ENCODE results near the gene UBE2H. TPM values are rescaled to one million over a fixed set of nuclear protein-coding genes. Genes with fewer than 3 reads are reported as not detected.

The UBE2H gene
- total and polyA plus RNA-seq, 10 of the 15 experiments (the other 5 are each of a cell fraction or from before 2014, with no cell fraction given) = 15.6 to 75.5 (median 32.8) TPM

DNA sequence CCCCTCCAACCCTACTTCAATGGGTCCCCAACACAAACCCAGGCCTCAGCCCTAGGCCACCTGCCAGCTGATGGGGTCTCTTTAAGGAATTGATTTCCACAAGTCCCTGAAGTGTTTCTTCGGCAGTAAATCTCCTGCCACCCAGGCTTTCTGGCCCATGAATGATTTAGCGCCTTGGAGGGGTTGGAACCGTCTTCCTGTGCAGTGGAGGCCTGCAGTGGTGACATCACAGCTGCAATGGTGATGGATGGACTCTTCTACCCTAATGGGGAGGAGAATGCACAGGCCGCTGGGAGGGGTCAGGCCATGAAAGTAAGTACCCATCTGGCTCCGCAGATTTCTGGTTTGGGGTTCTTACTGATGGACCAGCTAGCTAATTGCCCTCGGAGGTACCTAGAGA, 163.8 kb downstream of the UBE2H start:
- no peak for TF ChIP-seq SP1 (IDR thresholded peaks at IDR 0.05; ENCODE audit: low read depth, low read length)
- no peak for TF ChIP-seq CHD4 (IDR thresholded peaks at IDR 0.05)
- TF ChIP-seq, protein P1, sequence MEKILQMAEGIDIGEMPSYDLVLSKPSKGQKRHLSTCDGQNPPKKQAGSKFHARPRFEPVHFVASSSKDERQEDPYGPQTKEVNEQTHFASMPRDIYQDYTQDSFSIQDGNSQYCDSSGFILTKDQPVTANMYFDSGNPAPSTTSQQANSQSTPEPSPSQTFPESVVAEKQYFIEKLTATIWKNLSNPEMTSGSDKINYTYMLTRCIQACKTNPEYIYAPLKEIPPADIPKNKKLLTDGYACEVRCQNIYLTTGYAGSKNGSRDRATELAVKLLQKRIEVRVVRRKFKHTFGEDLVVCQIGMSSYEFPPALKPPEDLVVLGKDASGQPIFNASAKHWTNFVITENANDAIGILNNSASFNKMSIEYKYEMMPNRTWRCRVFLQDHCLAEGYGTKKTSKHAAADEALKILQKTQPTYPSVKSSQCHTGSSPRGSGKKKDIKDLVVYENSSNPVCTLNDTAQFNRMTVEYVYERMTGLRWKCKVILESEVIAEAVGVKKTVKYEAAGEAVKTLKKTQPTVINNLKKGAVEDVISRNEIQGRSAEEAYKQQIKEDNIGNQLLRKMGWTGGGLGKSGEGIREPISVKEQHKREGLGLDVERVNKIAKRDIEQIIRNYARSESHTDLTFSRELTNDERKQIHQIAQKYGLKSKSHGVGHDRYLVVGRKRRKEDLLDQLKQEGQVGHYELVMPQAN (conservative IDR thresholded peaks at IDR 0.05) = no peak
- no peak for TF ChIP-seq NFIC (IDR thresholded peaks at IDR 0.05; ENCODE audit: low read depth, low read length)
- no peak for TF ChIP-seq ESRRA (IDR thresholded peaks at IDR 0.05; ENCODE audit: low read length)
- no peak for TF ChIP-seq IRF4 (IDR thresholded peaks at IDR 0.05; ENCODE audit: low read depth, low read length)
- TF ChIP-seq JUND (IDR thresholded peaks at IDR 0.05; ENCODE audit: low read depth, low read length) = no peak
- no peak for TF ChIP-seq MTA3 (IDR thresholded peaks at IDR 0.05; ENCODE audit: borderline replicate concordance, low read length)
- no peak for TF ChIP-seq BACH1 (IDR thresholded peaks at IDR 0.05; ENCODE audit: borderline replicate concordance)
- TF ChIP-seq POU2F2 (IDR thresholded peaks at IDR 0.05; ENCODE audit: borderline replicate concordance, low read depth, low read length) = no peak
- no peak for TF ChIP-seq CBX5 (IDR thresholded peaks at IDR 0.05; ENCODE audit: low read depth)
- TF ChIP-seq CHD1 (IDR thresholded peaks at IDR 0.05; ENCODE audit: low read depth, low read length) = no peak
- no peak for TF ChIP-seq HDGF (IDR thresholded peaks at IDR 0.05)
- no peak for TF ChIP-seq EED (IDR thresholded peaks at IDR 0.05; ENCODE audit: low read depth)
- ChIA-PET RAD21 (ENCODE audit: unreplicated experiment) (no interaction called here), POLR2A (no interaction called here), SMC1A (ENCODE audit: uncharacterized antibody, unreplicated experiment) (no interaction called here), CTCF (no interaction called here)
- FAIRE-seq (no peak), ATAC-seq (no peak), DNase-seq (ENCODE audit: low read depth, low spot score) (no peak)
- Histone ChIP-seq H4K20me1 (ENCODE audit: control insufficient read depth, insufficient read depth) (no peaks in the 10 kb centered on the region), H3K27ac (ENCODE audit: control insufficient read depth, insufficient read depth) (no peak overlapping the region), H2AFZ (ENCODE audit: control insufficient read depth, low read depth, low read length) (no peak overlapping the region), H3K4me3 (no peak overlapping the region), H3K27me3 (replicated peaks in 1 of 2; ENCODE audit: control insufficient read depth in 2 of 2, insufficient read depth in 2 of 2, low read length in 1 of 2) (peaks cover 7 to 14% of the 10 kb centered on the region in 2 experiments), H3K4me1 (ENCODE audit: control insufficient read depth, insufficient read depth, low read length) (peaks cover 13% of the 10 kb centered on the region), H3K4me2 (ENCODE audit: control insufficient read depth, insufficient read depth) (no peak overlapping the region), H3K9ac (ENCODE audit: control insufficient read depth, insufficient read depth, low read length) (no peak overlapping the region), H3K9me3 (replicated peaks; ENCODE audit: control insufficient read depth, insufficient read depth, low read length) (no peaks in the 10 kb centered on the region), H3K36me3 (ENCODE audit: control insufficient read depth in 2 of 2, insufficient read depth in 2 of 2, low read length in 1 of 2) (no peaks in the 10 kb centered on the region), H3K79me2 (ENCODE audit: control insufficient read depth, insufficient read depth, low read length) (no peaks in the 10 kb centered on the region)
- intact Hi-C loops (cut with micrococcal nuclease; ENCODE audit: unreplicated experiment) = no loop called here
- WGBS (ENCODE audit: insufficient coverage, insufficient replicate concordance, low lambda C conversion rate, missing lambda C conversion rate) = 56% methylated on average over 6 of the region's 6 CpGs
- no TSS peak for BruUV-seq (replicated peaks)
- in situ Hi-C loops (cut with MboI) = no loop called here

Data from GM12878 (cell line).